ENCODE data around the gene IER5L. TPM values are rescaled to one million over a fixed set of nuclear protein-coding genes. Genes with fewer than 3 reads are reported as not detected.

Gene IER5L
- 26.8 TPM for polyA plus RNA-seq (2013, experiment 1 of 2)
- polyA plus RNA-seq (2013, experiment 2 of 2) = 26.3 TPM

GRCh38 chr9:129177791-129178567 lies at the start of gene IER5L:
Gene IER5L, minus strand, starts transcription at chr9:129178261. Its CDS starts 209 bp downstream, at chr9:129178052.
- Histone ChIP-seq H3K4me3 (ENCODE audit: insufficient read depth in 1 of 2, low read depth in 1 of 2, low read length in 2 of 2) (peak within 1 kb of the TSS; percentile 80 to 88), H2AFZ (ENCODE audit: low read depth, low read length) (no peak within 1 kb of the TSS), H3K27me3 (ENCODE audit: control insufficient read depth in 1 of 2, insufficient read depth in 1 of 2, low read length in 2 of 2) (no peaks in the 10 kb centered on the region), H3K18ac (ENCODE audit: low read depth in 1 of 2, low read length in 2 of 2) (peak within 1 kb of the TSS; percentile 98 to 99), H4K8ac (ENCODE audit: low read length) (peak within 1 kb of the TSS; percentile 0), H3K4ac (ENCODE audit: low read depth in 1 of 2, low read length in 2 of 2) (peak within 1 kb of the TSS; percentile 79 to 91), H3K9me3 (ENCODE audit: control insufficient read depth, low read length) (no peaks in the 10 kb centered on the region), H2BK15ac (ENCODE audit: low read depth, poor library complexity, severe bottlenecking) (peak within 1 kb of the TSS; percentile 76), H3K9ac (ENCODE audit: low read length) (peak within 1 kb of the TSS; percentile 98), H3K27ac (ENCODE audit: low read length, poor library complexity, severe bottlenecking) (peak within 1 kb of the TSS; percentile 97), H4K91ac (ENCODE audit: low read length) (peak within 1 kb of the TSS; percentile 64), H2AK5ac (ENCODE audit: low read length, severe bottlenecking) (no peak within 1 kb of the TSS), H3K23ac (ENCODE audit: low read length in 2 of 2) (peak within 1 kb of the TSS; percentile 54 to 95), H2BK5ac (ENCODE audit: low read depth, low read length, poor library complexity, severe bottlenecking) (peak within 1 kb of the TSS; percentile 25), H3K4me2 (ENCODE audit: low read length, poor library complexity, severe bottlenecking) (peak within 1 kb of the TSS; percentile 93), H3K79me1 (replicated peaks; ENCODE audit: low read length, poor library complexity, severe bottlenecking) (peaks cover 9% of the 10 kb centered on the region), H3K36me3 (ENCODE audit: control insufficient read depth in 1 of 2, insufficient read depth in 2 of 2, low read depth in 1 of 2, low read length in 2 of 2) (peaks cover 0 to 6% of the 10 kb centered on the region in 2 experiments), H3K4me1 (ENCODE audit: control insufficient read depth, insufficient read depth, low read depth, low read length) (peaks cover 23% of the 10 kb centered on the region), H3K14ac (ENCODE audit: low read length in 2 of 2) (peak within 1 kb of the TSS; percentile 87 to 100), H2BK12ac (ENCODE audit: low read length in 2 of 2) (peak within 1 kb of the TSS; percentile 11 to 83), H2BK120ac (ENCODE audit: low read depth, low read length) (peak within 1 kb of the TSS; percentile 87)
- peak; percentile 97 for DNase-seq
- WGBS = under 1% methylated on average over 81 of the region's 90 CpGs

- Histone ChIP-seq H3K4ac (ENCODE audit: low read depth in 1 of 2, low read length in 2 of 2) (peak overlapping the region in 1 of 2 experiments; percentile 32), H2BK120ac (ENCODE audit: low read depth, low read length) (no peak overlapping the region), H3K14ac (ENCODE audit: low read length in 2 of 2) (peak overlapping the region in 1 of 2 experiments; percentile 41), H3K9ac (ENCODE audit: low read length) (no peak overlapping the region), H3K79me1 (replicated peaks; ENCODE audit: low read length, poor library complexity, severe bottlenecking) (no peaks in the 10 kb centered on the region), H3K18ac (ENCODE audit: low read depth in 1 of 2, low read length in 2 of 2) (peak overlapping the region in 1 of 2 experiments; percentile 62), H3K4me1 (ENCODE audit: control insufficient read depth, insufficient read depth, low read depth, low read length) (peaks cover 11% of the 10 kb centered on the region), H3K36me3 (ENCODE audit: control insufficient read depth in 1 of 2, insufficient read depth in 2 of 2, low read depth in 1 of 2, low read length in 2 of 2) (no peaks in the 10 kb centered on the region), H2AFZ (ENCODE audit: low read depth, low read length) (no peak overlapping the region), H2BK5ac (ENCODE audit: low read depth, low read length, poor library complexity, severe bottlenecking) (no peak overlapping the region), H3K9me3 (ENCODE audit: control insufficient read depth, low read length) (peaks cover 7% of the 10 kb centered on the region), H3K23ac (ENCODE audit: low read length in 2 of 2) (no peak overlapping the region), H4K8ac (ENCODE audit: low read length) (no peak overlapping the region), H4K91ac (ENCODE audit: low read length) (no peak overlapping the region), H2BK15ac (ENCODE audit: low read depth, poor library complexity, severe bottlenecking) (no peak overlapping the region), H2AK5ac (ENCODE audit: low read length, severe bottlenecking) (no peak overlapping the region), H3K27ac (ENCODE audit: low read length, poor library complexity, severe bottlenecking) (no peak overlapping the region), H3K4me2 (ENCODE audit: low read length, poor library complexity, severe bottlenecking) (no peak overlapping the region), H3K27me3 (ENCODE audit: control insufficient read depth in 1 of 2, insufficient read depth in 1 of 2, low read length in 2 of 2) (no peaks in the 10 kb centered on the region), H3K4me3 (ENCODE audit: insufficient read depth in 1 of 2, low read depth in 1 of 2, low read length in 2 of 2) (no peak overlapping the region), H2BK12ac (ENCODE audit: low read length in 2 of 2) (peak overlapping the region in 1 of 2 experiments; percentile 85)
- no peak for DNase-seq
- WGBS = 98% methylated on average over 7 of the region's 10 CpGs
Observed at GRCh38 chr9:129227843-129228189, 49.8 kb upstream of the IER5L start.

- Histone ChIP-seq H4K8ac (ENCODE audit: low read length) (peak overlapping the region; percentile 92), H2AK5ac (ENCODE audit: low read length, severe bottlenecking) (no peak overlapping the region), H2BK12ac (ENCODE audit: low read length in 2 of 2) (peak overlapping the region; percentile 85 to 91), H3K9me3 (ENCODE audit: control insufficient read depth, low read length) (no peaks in the 10 kb centered on the region), H3K4me2 (ENCODE audit: low read length, poor library complexity, severe bottlenecking) (no peak overlapping the region), H2BK5ac (ENCODE audit: low read depth, low read length, poor library complexity, severe bottlenecking) (no peak overlapping the region), H3K4me3 (ENCODE audit: insufficient read depth in 1 of 2, low read depth in 1 of 2, low read length in 2 of 2) (no peak overlapping the region), H2AFZ (ENCODE audit: low read depth, low read length) (no peak overlapping the region), H3K9ac (ENCODE audit: low read length) (peak overlapping the region; percentile 50), H3K36me3 (ENCODE audit: control insufficient read depth in 1 of 2, insufficient read depth in 2 of 2, low read depth in 1 of 2, low read length in 2 of 2) (no peaks in the 10 kb centered on the region), H3K4ac (ENCODE audit: low read depth in 1 of 2, low read length in 2 of 2) (peak overlapping the region; percentile 71), H3K27me3 (ENCODE audit: control insufficient read depth in 1 of 2, insufficient read depth in 1 of 2, low read length in 2 of 2) (no peaks in the 10 kb centered on the region), H3K23ac (ENCODE audit: low read length in 2 of 2) (no peak overlapping the region), H3K18ac (ENCODE audit: low read depth in 1 of 2, low read length in 2 of 2) (peak overlapping the region; percentile 92 to 95), H3K14ac (ENCODE audit: low read length in 2 of 2) (no peak overlapping the region), H3K79me1 (replicated peaks; ENCODE audit: low read length, poor library complexity, severe bottlenecking) (no peaks in the 10 kb centered on the region), H2BK15ac (ENCODE audit: low read depth, poor library complexity, severe bottlenecking) (peak overlapping the region; percentile 60), H4K91ac (ENCODE audit: low read length) (peak overlapping the region; percentile 95), H3K27ac (ENCODE audit: low read length, poor library complexity, severe bottlenecking) (no peak overlapping the region), H2BK120ac (ENCODE audit: low read depth, low read length) (peak overlapping the region; percentile 62), H3K4me1 (ENCODE audit: control insufficient read depth, insufficient read depth, low read depth, low read length) (peaks cover 11% of the 10 kb centered on the region)
- WGBS = 2% methylated on average over 11 of the region's 12 CpGs
- DNase-seq = peak; percentile 94
Observed at GRCh38 chr9:129225815-129226214, 47.8 kb upstream of the IER5L start.

- Histone ChIP-seq H3K27me3 (ENCODE audit: control insufficient read depth in 1 of 2, insufficient read depth in 1 of 2, low read length in 2 of 2) (no peaks in the 10 kb centered on the region), H3K23ac (ENCODE audit: low read length in 2 of 2) (no peak overlapping the region), H2BK120ac (ENCODE audit: low read depth, low read length) (peak overlapping the region; percentile 88), H3K14ac (ENCODE audit: low read length in 2 of 2) (no peak overlapping the region), H2BK5ac (ENCODE audit: low read depth, low read length, poor library complexity, severe bottlenecking) (no peak overlapping the region), H4K8ac (ENCODE audit: low read length) (peak overlapping the region; percentile 81), H3K4me3 (ENCODE audit: insufficient read depth in 1 of 2, low read depth in 1 of 2, low read length in 2 of 2) (no peak overlapping the region), H3K79me1 (replicated peaks; ENCODE audit: low read length, poor library complexity, severe bottlenecking) (no peaks in the 10 kb centered on the region), H3K9me3 (ENCODE audit: control insufficient read depth, low read length) (no peaks in the 10 kb centered on the region), H3K4me2 (ENCODE audit: low read length, poor library complexity, severe bottlenecking) (no peak overlapping the region), H2AFZ (ENCODE audit: low read depth, low read length) (no peak overlapping the region), H3K27ac (ENCODE audit: low read length, poor library complexity, severe bottlenecking) (no peak overlapping the region), H3K4me1 (ENCODE audit: control insufficient read depth, insufficient read depth, low read depth, low read length) (peaks cover 11% of the 10 kb centered on the region), H2AK5ac (ENCODE audit: low read length, severe bottlenecking) (no peak overlapping the region), H3K36me3 (ENCODE audit: control insufficient read depth in 1 of 2, insufficient read depth in 2 of 2, low read depth in 1 of 2, low read length in 2 of 2) (no peaks in the 10 kb centered on the region), H3K9ac (ENCODE audit: low read length) (peak overlapping the region; percentile 50), H3K4ac (ENCODE audit: low read depth in 1 of 2, low read length in 2 of 2) (peak overlapping the region; percentile 83 to 99), H4K91ac (ENCODE audit: low read length) (peak overlapping the region; percentile 96), H2BK12ac (ENCODE audit: low read length in 2 of 2) (peak overlapping the region; percentile 14 to 100), H3K18ac (ENCODE audit: low read depth in 1 of 2, low read length in 2 of 2) (peak overlapping the region; percentile 95), H2BK15ac (ENCODE audit: low read depth, poor library complexity, severe bottlenecking) (peak overlapping the region; percentile 82)
- 58% methylated on average over 3 of the region's 3 CpGs for WGBS
- peak; percentile 25 for DNase-seq
Observed at GRCh38 chr9:129225490-129225778, 47.4 kb upstream of the IER5L start.

All from mesenchymal stem cell (in vitro differentiated cells and primary cell).